Glutamatergic neuron (in vitro differentiated cells): ENCODE measurements around the gene VOPP1. TPM values are rescaled to one million over a fixed set of nuclear protein-coding genes. Genes with fewer than 3 reads are reported as not detected.

Experiments used
- DNase-seq: peaks from one replicate; pipeline ENCODE4 v3.0.0; 2022
- H3K27ac Mint-ChIP-seq: one replicate; pipeline ENCODE4 v1.8.0; 2020; ENCODE audit warnings: mild to moderate bottlenecking, mixed read lengths, inconsistent platforms; ENCODE audit not compliant: unreplicated experiment
- H3K27me3 Mint-ChIP-seq: one replicate; pipeline ENCODE4 v1.8.0; 2020; ENCODE audit warnings: mild to moderate bottlenecking, moderate library complexity, mixed read lengths, inconsistent platforms; ENCODE audit not compliant: unreplicated experiment
- H3K36me3 Mint-ChIP-seq: one replicate; pipeline ENCODE4 v1.8.0; 2020; ENCODE audit warnings: mild to moderate bottlenecking, mixed read lengths, inconsistent platforms; ENCODE audit not compliant: unreplicated experiment
- H3K4me1 Mint-ChIP-seq: one replicate; pipeline ENCODE4 v1.8.0; 2020; ENCODE audit warnings: mild to moderate bottlenecking, low read depth, mixed read lengths, inconsistent platforms; ENCODE audit not compliant: unreplicated experiment
- H3K4me3 Mint-ChIP-seq: one replicate; pipeline ENCODE4 v1.8.0; 2020; ENCODE audit warnings: mild to moderate bottlenecking, mixed read lengths, inconsistent platforms; ENCODE audit not compliant: unreplicated experiment
- H3K9me3 Mint-ChIP-seq: one replicate; pipeline ENCODE4 v1.8.0; 2020; ENCODE audit warnings: mild to moderate bottlenecking, moderate library complexity, mixed read lengths, inconsistent platforms; ENCODE audit not compliant: unreplicated experiment
- CTCF ChIP-seq: fragments of 200-600 bp; sonication (generic); IDR thresholded peaks from one replicate; pipeline ENCODE4 v1.5.0; 2021; ENCODE audit not compliant: partially characterized antibody, unreplicated experiment
- total RNA-seq: library from RNA; stranded (reverse); fragmentation: NEBNext Ultra II Directional; extraction: Animal tissue kit (Norgen Biotek cat#: 25700); gene quantifications from one replicate; pipeline ENCODE4 v1.2.1, GENCODE V29; 2021; ENCODE audit not compliant: unreplicated experiment

VOPP1 gene
- total RNA-seq, 1 donor from 2014 or later = 30.6 TPM

GRCh38 chr7:55509322-55509721 lies 63.0 kb downstream of the VOPP1 start:
- Mint-ChIP-seq H3K36me3 (no peaks in the 10 kb centered on the region), H3K9me3 (no peaks in the 10 kb centered on the region), H3K27me3 (peaks cover 3% of the 10 kb centered on the region), H3K4me1 (peaks cover 2% of the 10 kb centered on the region), H3K27ac (no peak overlapping the region), H3K4me3 (no peak overlapping the region)
- no peak for DNase-seq
- TF ChIP-seq CTCF = no peak

DNA sequence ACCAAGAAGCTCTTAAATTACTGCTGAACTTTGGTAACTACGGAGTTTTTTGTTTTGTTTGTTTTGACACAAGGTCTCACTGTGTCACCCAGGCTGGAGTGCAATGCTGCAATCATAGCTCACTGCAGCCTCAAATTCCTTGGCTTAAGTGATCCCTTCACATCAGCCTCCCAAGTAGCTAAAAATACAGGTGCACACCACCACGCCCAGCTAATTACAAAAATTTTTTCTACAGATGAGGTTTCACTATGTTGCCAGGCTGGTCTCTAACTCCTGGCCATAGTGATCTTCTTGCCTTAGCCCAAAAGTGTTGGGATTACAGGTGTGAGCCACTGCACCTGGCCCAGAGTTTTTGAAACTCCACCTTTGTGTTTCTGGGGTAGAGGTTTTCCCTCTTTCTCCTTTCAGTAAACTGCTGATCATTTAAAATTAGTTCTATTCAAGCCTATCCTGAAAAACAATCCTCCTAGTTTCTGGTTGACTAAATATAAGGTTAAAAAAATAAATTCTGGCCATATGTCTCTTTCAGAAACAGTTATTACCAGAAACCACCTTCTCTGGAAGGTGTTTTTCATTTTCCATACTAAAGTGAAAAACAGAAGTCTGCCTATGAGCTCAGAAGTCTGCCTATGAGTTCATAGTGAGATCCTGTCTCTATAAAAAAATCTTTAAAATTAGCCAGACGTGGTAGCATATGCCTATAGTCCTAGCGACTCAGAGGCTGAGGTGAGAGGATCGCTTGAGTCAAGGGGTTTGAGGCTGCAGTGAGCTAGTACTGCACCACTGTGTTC lies 63.9 kb downstream of the VOPP1 start:
- H3K27me3 Mint-ChIP-seq = peaks cover 2% of the 10 kb centered on the region
- H3K4me1 Mint-ChIP-seq = peaks cover 2% of the 10 kb centered on the region
- no peaks in the 10 kb centered on the region for H3K9me3 Mint-ChIP-seq
- no peak for TF ChIP-seq CTCF
- H3K27ac Mint-ChIP-seq = no peak overlapping the region
- no peak for DNase-seq
- no peak overlapping the region for H3K4me3 Mint-ChIP-seq
- no peaks in the 10 kb centered on the region for H3K36me3 Mint-ChIP-seq

- no peak for DNase-seq
- Mint-ChIP-seq H3K36me3 (no peaks in the 10 kb centered on the region), H3K27me3 (no peaks in the 10 kb centered on the region), H3K4me1 (peaks cover 1% of the 10 kb centered on the region), H3K9me3 (no peaks in the 10 kb centered on the region), H3K4me3 (no peak overlapping the region), H3K27ac (no peak overlapping the region)
- TF ChIP-seq CTCF = no peak
These were observed 64.6 kb downstream of the VOPP1 start for GRCh38 chr7:55507743-55508142.

DNA sequence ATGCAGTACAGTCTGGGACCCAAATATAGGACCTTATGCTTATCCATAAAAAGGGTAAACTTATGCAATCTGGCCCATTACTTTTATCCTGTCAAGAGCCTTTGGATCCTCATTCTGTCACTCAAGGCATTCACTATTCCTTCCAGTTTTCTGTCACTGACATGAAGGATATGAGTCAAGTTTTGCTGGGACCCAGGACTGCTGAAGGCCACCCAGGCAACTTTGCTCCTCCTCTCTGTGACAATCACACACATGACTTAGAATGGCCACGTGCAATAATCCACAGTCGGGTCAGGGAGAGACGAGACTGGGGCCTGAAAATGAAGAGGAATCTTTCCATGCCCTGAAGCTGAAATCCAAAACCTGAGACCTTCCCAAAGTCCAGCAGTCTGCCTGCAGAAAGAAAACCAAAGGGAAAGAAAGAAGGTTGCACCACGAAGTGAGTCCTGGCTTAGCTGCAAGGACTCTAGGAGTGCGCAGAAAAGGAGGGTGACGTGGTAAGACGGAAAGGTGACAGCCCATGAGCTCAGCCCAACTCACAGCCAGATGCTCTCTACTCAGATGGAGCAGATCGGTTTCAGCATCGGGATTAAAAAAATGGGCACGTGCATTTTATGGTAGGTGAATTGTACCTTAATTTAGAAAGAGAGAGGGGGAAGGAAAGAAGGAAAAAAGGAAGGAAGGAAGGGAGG lies 67.2 kb downstream of the VOPP1 start:
- Mint-ChIP-seq H3K4me3 (no peak overlapping the region), H3K36me3 (no peaks in the 10 kb centered on the region), H3K27ac (no peak overlapping the region), H3K9me3 (peaks cover 2% of the 10 kb centered on the region), H3K4me1 (peaks cover 3% of the 10 kb centered on the region), H3K27me3 (no peaks in the 10 kb centered on the region)
- no peak for DNase-seq
- no peak for TF ChIP-seq CTCF
